LNCAP (cell line): Measurements from ENCODE around the gene NEK10.
A peak's percentile ranks its signal among the peaks of the same experiment; 100 is the strongest.

ENCODE experiments used
- CTCF ChIP-seq: fragments of 450-650 bp; IDR thresholded peaks from 2 replicates; pipeline ENCODE4 v1.5.1; 2017; ENCODE audit warnings: mild to moderate bottlenecking

Gene NEK10

GRCh38 chr3:27145719-27146118 lies 223.5 kb downstream of the NEK10 start:
- no peak for TF ChIP-seq CTCF

- TF ChIP-seq CTCF, result peak; percentile 44
These were observed 227.5 kb downstream of the NEK10 start for GRCh38 chr3:27141668-27142067.

- no peak for TF ChIP-seq CTCF
These were observed 230.6 kb downstream of the NEK10 start for GRCh38 chr3:27138562-27138961.

- TF ChIP-seq CTCF, result no peak
These were observed 231.2 kb downstream of the NEK10 start for GRCh38 chr3:27138005-27138404.

- peak; percentile 85 for TF ChIP-seq CTCF
These were observed 234.9 kb downstream of the NEK10 start for GRCh38 chr3:27134171-27134796.

GRCh38 chr3:27133060-27133459 lies 236.1 kb downstream of the NEK10 start:
- no peak for TF ChIP-seq CTCF

GRCh38 chr3:27130796-27131195 lies 238.4 kb downstream of the NEK10 start:
- no peak for TF ChIP-seq CTCF

GRCh38 chr3:27127879-27128278 lies 241.3 kb downstream of the NEK10 start:
- no peak for TF ChIP-seq CTCF
